HG03066 (cell line): ENCODE results near the gene OVCH1.
"Not testable (repeated sequence)": the region's sequence is repeated elsewhere in the genome, so short reads cannot be mapped to it uniquely, and the experiment has no call there.

Source experiments
- ATAC-seq: cut with Tn5 transposase; IDR thresholded peaks from one replicate; pipeline ENCODE4 v1.9.1; 2021; ENCODE audit warnings: low read depth; ENCODE audit not compliant: unreplicated experiment

Gene OVCH1

DNA sequence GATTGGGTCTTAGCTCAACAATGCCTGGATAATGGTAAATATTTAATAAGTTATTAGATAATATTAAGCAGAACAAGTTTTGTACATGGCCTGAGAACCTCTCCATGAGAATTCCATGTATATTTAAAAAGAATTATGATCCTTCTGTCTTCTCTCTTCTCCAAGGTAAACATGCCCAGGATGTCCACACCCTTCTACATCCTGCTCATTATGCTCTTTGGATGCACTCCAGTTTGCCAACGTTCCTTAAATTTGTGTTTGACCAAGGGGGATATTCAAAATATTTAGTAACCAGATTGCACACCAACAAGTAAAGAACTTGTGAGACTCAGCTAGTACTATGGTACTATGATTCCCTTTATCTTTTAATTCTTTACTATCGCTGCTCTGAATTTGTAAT lies 71.8 kb downstream of the OVCH1 start:
- no peak for ATAC-seq

DNA sequence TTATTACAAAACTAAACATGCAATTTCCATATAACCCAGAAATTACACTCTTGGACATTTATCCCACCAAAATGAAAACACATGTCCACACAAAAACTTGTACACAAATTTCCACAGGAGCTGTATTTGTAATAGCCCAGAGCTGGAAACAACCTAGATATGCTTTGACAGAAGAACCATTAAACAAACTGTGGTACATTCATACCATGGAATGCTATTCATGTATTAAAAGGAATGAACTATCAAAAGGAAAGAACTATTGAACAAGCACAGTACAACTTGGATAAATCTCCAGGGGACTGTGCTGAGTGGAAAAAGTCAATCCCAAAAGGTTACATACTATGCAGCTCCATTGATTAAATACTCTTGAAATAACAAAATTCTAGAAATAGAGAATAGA lies 80.7 kb downstream of the OVCH1 start:
- ATAC-seq: no peak

DNA sequence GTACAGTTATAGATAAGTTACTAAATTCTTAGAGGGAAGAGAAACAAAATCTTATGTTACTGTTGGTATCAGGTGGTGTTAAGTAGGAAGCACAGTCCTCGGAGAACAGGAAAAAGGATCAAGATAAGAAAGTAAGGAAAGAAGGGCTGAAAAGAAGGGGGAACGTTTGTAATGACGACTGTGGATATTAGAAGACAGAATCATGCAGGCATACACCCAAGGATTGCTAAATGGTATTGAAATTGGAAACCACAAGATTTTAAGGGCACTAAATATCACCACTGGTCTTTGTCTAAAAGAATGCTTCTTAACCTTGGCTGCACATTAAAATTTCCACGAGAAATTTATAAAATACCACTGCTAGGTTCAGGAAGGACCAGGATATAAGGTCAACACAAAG lies 82.4 kb downstream of the OVCH1 start:
- ATAC-seq: no peak

DNA sequence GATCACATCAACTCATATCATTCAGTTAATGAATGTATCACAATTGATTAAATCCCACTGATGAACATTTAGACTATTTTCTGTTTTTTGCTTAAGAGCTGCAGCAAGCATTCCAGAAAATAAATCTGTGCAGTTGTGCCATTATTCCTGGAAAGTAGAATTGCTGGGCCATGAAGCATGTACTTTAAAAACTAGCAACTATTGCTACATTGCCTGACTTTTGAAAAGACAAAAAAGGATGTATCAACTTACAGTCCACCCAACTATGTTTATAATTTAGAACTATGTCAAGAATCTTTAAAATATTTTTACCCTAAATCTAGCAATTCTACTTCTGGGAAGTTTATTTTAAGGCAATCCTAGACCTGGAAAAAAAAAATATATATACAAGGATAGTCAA lies 83.1 kb downstream of the OVCH1 start:
- no peak for ATAC-seq

DNA sequence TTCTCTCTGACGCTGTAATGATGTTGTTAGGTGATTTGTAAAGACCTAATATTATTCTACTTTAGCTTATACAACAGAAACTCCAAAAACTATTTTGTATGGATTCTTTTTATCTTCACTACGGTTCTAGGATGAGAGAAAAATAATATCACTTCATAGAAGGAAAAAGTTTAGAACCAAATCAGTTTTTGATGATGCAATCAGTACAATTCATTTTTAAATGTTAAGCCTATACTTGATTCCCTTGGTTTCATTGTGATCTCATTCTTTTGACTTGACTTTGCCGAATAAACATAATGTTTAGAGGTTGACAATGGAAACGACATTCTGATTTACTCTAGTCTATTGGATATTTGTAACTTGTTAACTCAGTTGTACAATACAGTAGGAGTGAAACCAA lies 91.9 kb downstream of the OVCH1 start:
- no peak for ATAC-seq

DNA sequence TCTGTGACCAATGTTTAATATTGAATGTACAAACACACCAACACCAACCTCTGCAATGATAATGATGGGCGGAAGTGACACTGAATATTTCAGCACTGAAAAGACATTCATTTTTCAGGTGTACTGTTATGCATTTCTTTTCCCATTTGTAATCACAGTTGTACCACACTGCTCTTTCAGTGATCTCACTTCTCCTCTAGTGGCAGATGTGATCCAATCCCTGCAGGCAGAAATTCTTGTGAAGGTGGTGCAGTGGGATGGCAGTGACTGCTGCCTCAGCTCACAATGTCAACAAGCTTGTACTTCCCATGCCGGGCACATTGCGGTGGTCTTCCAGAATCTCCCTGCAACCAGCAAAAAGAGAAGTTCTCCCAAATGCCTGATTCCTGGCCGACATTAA lies 93.5 kb downstream of the OVCH1 start:
- no peak for ATAC-seq

DNA sequence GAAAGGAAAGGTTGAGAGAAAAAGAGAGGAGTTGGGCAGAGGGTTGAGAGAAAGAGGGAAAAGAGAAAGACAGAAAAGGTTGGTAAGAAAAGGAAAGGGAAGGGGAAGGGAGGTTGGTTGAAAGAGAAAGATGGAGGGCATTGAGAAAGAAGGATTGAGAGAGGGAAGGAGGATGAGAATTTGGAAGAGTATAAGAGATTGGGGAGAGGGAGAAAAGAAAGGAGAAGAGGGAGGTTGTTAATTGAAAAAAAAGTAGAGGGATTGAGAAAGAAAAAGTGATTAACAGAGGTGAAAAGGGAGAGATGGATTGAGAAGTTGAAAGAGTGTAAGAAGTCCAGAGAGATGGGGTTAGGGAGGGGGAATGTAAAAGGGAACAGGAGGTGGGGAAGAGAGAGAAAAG lies 95.0 kb downstream of the OVCH1 start:
- ATAC-seq: no peak

DNA sequence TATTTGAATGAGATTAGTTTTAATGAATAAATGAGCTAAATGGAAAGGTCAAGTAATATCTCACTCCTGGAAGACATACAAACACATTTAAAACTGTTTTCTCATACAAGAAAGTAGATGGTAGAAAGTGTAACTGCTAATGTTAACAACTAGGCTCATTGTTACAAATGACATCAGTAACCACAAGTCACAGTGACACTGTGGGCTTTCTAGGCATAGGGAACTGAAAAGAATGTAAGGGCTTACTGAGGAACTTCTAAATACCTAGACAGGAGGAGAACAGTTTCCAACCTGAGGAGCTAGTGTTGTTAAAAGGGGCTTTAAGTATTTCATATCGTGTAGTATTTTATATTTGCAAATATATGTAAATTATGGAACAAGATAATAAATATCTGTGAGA lies 99.0 kb downstream of the OVCH1 start:
- no peak for ATAC-seq

DNA sequence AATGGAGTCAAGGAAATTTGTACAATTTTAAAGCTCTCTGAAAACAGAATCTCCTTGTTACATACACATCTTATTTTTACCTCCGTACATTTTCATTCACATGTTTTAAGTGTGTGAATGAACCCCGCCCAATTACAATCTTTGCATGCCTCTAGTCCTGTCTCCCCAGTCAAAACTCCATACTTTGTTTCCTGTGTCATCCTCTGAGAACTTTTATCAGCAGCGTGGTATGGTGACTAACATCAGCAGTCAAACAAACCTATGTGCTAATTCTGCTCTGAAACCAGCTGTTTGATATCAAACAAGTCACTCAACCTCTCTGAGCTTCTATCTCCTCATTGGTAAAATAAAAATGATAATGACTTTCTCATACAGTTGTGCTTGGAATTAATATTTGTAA lies 100.7 kb downstream of the OVCH1 start:
- ATAC-seq: no peak

DNA sequence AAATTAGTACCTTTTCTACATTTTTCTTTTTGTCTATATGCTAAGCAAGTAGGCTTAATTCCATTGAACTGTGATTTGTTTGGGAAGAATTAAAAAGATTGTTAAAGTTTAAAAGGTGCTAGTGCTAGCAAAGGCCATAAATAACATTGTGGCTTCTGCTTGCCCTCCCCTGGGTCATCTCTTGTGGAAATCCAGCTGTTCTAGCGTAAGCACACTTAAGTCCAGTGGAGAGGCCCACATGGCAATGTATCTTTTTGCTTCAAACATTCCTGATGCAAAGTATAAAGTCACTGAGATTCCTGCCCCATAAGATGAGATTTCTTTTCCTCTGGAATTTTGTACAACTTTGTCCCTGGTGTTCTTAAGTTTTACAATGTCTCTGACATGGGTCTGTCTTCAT lies 102.1 kb downstream of the OVCH1 start:
- ATAC-seq: no peak

DNA sequence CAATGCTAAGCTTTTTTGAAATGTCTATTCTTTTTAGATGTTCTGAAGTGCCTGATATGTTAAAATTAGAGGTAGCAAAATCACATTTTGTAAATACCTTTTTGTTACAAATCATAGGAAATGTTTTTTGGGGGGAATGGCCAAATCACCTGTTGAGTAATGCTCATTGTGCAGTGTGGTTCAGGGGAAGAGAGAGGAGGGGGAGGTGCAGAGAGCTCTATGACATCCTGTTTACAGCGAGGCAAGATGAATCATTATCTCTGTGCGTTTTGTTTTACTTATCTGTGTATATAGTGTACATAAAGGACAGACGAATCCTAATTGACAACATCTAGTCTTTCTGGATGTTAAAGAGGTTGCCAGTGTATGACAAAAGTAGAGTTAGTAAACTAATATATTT lies 107.1 kb downstream of the OVCH1 start:
- ATAC-seq: not testable (repeated sequence)

DNA sequence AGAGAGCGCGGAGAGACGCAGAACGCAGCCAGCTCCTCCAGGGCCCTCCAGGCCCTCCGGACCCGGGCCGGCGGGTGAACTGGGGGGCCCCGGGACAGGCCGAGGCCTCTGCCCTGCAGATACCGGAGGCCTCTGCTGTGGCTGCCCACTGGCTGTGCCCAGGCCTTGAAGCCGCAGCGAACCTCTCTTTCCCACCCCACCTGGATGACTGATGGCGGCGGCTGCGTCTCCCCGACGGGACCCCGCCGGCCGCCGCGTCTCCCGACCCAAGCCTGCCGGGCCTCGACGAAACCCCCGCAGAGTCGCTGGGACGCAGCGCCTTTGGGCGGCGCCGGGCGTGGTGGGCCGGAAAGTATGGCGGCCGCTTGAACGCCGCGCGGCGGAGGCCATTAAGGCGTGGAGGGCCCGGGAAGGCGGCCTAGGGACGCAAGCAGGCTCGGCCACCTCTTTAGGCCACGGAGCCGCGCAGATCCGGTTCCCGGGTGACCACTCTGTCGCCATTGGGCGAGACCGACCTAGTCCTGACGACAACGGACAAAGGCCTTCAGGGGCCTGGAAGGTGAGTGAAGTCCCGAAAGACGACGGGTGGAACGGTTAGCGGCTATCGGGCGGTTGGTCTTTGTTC lies 108.1 kb downstream of the OVCH1 start:
- ATAC-seq: no peak

DNA sequence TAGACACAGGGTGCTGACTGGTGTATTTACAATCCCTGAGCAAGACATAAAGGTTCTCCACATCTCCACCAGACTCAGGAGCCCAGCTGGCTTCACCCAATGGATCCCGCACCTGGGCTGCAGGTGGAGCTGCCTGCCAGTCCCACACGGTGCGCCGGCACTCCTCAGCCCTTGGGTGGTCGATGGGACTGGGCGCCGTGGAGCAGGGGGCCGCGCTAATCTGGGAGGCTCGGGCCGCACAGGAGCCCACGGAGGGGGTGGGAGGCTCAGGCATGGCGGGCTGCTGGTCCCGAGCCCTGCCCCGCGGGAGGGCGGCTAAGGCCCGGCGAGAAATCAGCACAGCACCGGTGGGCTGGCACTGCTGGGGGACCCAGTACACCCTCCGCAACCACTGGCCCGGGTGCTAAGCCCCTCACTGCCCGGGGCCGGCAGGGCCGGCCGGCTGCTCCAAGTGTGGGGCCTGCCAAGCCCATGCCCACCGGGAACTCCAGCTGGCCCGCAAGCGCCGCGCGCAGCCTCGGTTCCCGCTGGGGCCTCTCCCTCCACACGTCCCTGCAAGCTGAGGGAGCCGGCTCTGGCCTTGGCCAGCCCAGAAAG lies 111.3 kb downstream of the OVCH1 start:
- not testable (repeated sequence) for ATAC-seq

DNA sequence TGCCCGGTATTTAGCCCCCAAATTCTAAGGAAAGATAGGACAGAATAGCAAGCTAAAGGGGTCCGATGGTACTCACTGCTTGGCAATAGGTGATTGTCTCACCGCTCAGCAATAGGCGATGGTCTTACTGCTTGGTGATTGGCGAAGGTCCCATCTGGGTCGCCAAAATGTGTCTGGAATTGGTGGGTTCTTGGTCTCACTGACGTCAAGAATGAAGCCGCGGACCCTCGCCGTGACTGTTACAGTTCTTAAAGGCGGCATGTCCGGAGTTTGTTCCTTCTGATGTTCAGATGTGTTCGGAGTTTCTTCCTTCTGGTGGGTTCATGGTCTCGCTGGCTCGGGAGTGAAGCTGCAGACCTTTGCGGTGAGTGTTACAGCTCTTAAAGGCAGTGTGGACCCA lies 112.3 kb downstream of the OVCH1 start:
- not testable (repeated sequence) for ATAC-seq

DNA sequence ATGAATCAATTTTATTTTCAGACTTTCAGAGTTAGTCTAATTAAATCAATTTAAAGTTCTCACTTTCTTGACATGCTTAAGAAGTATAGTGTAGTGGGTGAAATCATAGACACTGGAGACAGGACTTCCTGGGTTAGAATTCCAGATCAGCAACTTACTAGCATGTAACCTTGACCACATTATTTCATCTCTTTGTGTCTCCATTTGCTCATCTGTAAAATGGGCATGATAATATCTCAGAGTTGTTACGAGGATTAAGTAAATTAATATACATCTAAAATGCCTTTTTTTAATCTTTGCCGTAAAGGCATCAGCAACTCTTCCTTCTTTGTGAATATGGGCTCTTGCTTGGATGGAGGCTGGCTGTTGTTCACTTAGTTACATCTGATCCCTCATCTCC lies 115.2 kb downstream of the OVCH1 start:
- ATAC-seq: no peak

DNA sequence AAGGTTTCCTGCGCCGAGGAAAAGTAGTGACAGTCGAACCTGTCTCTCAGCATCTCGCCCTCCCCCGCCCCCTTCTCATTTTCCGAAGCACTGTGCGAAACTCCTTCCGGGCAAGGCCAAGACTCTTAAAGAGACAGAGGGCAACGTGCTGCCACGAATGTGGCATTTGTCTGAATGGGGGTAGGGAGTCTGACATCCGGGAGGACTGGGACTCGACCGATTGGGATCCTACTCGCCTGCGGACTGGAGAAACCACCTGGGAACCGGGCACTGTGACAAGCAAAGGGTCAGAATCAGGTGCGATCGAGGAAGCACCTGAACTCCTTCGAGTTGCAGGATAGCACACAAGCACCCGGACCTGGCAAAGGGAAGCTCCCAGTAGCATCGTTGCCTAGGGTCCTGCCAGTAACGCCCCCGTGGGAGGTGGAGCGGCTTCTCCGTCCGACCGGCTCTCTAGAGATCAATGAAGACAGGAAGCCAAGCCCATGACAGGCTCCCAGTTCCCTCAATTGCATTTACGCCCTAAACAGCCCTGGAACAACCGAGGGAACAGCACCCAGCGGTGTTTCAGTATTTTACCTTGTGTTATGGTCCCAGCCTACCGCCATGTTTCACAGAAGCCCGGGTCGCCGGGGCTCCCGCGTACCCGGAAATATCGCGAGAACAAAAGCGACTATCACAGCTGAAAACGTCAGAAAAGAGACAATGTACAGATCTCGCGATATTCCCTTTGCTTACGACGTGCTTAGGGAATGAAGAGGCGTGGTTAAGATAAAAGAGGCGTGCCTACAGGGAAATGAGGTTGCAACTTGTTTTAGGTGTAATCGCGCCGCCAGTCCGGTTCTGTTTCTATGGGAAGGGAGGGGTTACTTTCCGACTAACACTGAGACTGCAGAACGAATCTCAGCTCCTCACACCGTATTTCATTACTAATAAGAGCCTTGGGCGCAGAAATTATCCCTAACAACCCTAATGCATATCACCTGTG lies 116.7 kb downstream of the OVCH1 start, which contains the start of gene ERGIC2:
ERGIC2 (minus strand) TSS at position 637 of the 988 bp plus-strand sequence. CDS start 9,539 bp downstream, outside the sequence.
- ATAC-seq: peak; percentile 95
